Fibroblast of skin of abdomen (primary cell): Measurements from ENCODE around the gene COL10A1.
A peak's percentile ranks its signal among the peaks of the same experiment; 100 is the strongest.

Experiments
- DNase-seq: peaks from one replicate; pipeline ENCODE4 v3.0.0-alpha.2; 2013

Gene COL10A1

DNA sequence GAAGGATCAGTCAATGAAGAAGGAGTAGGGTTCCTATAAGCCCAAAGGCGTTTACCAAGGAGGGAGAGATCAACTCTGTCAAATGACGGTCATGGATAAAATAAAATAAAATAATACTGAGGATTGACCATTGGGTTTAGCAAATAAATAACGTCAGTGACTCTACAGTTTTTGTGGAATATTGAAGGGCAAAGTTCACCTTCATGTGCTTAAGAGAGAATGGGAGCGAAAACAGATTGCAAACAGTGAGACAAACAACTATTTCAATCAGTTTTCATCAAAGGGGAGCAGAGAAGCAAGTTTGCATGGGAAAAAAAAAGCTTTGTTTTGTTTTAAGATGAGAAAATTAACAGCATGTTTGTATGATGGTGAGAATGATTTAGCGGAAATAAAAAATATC is 42.9 kb downstream of the COL10A1 start:
- no peak for DNase-seq

DNA sequence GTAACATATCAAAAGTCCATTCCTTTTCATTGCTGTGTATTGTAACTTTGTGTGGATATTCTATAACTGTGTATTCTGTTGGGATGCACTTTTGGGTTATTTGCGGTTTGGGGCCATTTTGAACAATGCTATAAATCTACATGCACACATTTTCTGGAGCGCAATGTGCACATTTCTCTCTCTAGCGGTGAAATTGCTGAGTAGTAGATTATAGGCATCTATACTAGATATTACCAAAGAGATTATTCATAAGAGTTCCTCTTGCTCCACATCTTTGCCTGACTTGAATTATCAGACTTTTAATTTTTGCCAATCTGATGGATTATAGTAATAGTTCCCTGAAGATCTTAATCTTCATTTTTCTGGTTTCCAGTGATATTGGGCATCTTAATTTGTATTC is 47.0 kb downstream of the COL10A1 start:
- no peak for DNase-seq

DNA sequence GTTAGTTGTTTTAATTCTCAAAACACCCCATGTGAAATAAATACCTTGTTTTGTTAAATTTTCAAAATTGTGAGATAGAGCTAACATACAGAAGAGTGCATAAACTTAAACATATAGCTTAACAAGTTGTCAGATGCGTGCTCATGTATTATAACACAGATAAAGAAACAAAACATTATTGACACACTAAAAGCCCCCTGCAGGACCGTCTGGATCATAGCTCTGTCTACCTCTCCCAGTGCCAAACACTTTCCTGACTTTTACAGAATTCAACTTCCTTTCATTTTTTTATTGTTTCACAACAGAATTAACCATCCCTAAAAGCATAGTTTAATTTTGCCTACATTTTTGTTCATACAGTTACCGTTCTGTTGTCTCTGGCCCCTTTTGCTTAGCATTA is 47.4 kb downstream of the COL10A1 start:
- no peak for DNase-seq

DNA sequence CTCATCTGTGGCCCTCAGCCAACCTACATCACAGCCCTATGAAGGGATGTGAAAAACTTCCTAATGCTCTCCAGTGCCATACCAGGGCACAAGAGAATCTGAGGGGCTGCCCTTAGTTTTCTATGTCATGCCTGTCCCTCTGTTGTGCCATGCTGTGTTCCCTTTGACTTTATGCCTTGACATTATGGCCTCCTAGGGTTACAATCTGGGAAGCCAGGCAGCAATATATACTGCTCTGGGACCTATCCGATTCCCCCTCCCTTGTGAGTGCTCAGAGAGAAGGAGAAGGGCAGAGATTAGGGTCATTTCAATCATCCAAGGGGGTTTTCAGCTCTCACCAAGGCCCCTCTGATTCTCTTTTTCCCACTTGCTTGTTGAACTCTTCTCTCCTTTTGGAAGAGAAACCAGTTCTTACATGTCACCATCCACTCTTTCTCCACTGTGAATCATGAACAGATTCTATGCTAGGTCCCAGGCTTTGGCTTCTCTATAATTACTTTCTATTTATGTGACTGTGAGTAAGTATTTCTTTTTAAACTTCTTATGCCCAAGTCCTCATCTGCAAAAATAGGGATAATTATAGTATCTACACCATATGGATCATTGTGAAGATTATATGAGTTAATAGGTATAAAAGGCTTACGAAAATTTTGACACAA is 51.1 kb downstream of the COL10A1 start:
- no peak for DNase-seq

DNA sequence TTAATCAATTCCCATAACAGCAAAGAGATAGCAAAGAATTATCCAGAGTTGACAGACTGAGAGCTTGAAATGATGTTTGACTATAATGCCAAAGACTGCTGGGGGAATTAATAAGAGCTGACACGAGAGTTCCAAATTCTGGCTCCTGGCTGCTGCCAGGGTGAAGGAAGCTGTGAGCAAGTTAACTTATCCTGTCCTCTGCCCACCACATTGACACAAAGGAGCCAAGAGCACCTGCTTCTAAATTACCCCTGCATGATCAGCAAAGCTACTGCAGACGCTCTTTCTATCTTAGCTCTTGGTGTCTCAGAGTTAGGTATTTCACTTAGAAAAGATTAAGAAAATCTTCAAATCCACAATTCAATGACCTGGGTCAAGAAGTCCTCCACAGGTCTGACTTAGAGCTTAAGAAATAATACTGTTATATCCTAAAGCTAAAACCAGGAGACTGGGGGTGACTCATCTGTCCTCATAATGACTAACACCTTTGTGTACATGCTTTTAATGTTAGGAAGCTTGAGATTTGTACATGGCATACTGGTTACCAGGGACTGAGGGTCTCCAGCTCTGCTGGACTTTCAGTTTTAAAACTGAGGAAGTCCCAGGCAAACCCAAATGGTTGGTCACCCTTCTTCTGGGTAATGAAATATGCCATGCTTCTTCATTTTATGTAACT is 52.0 kb downstream of the COL10A1 start:
- peak; percentile 35 for DNase-seq

DNA sequence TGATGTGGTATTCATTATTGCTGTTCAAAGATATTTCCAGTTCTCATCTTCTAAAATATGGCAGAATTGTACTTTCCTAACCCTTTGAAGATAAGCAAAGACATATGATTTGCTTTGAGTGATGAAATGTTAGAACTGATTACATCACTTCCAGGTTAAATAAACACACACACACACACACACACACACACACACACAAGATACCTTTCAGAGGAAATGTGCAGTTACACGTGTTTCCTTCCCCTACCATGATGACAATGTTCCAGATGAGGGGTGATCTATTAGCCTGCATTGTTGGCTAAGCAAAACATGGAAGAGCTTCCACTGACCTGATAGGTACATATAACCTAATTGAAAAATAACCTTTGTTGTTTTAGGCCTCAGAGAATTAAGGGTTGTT is 53.6 kb downstream of the COL10A1 start:
- DNase-seq: no peak

DNA sequence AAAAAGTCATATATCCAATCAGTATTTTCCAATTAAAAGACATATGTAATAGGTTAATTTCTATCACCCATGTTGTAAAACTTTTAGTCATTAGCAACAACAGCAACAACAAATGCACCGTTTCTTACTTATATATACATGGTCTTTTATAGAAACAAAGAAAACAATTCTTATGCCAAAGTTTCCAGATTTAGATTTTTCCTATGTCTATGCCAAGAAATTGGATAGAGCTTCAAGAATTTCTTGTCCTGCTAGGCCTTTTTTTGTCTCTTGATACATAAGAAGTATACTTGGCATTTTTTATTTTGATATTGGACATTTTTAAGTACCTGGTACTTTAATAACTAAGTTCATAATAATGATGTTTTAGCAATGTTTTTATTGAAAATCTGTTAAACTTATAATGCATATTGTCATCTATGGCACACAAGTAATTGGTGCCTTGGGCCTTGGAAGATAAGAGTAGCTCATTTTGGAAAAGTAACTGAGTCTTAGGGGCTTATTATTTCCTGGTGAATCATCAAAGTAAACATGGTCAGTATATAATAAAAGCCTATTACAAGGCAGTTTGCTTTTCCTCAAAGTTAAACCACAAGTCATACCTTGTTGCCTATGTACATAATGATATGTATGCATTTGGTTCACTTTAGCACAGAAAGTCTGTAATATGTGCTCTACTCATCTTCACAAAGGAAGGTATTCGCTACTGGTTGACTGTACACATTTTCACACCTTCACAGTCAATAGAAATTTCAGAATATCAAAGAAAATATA is 55.1 kb downstream of the COL10A1 start:
- DNase-seq: no peak

DNA sequence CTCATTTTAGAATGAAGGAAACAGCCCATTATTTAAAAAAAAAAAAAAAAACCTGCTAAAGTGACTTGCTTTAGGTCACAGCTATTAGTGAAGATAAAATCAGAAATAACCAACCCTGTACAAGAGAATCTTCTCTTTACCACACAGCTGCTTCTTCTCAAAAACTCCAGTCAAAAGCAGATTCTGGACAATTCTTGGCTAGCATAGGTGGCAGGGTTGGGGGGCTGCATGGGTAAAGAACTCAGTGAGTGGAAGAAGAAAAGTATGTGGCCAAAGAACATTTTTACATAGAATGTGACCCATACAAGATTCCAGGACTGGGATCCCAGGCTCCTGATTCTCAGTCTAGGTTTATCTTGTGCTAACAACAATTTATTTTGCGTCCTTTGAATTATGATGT is 55.8 kb downstream of the COL10A1 start:
- no peak for DNase-seq
